ENCODE results near the gene DAP3. TPM values are rescaled to one million over a fixed set of nuclear protein-coding genes. Genes with fewer than 3 reads are reported as not detected.
"Not testable (repeated sequence)": the region's sequence is repeated elsewhere in the genome, so short reads cannot be mapped to it uniquely, and the experiment has no call there.

Gene DAP3
- total RNA-seq, 1 donor from 2014 or later: 94.6 TPM

- no peak for DNase-seq (ENCODE audit: low spot score)
These were observed 8.4 kb upstream of the DAP3 start for GRCh38 chr1:155680531-155680930.

GRCh38 chr1:155681776-155682175 is 7.1 kb upstream of the DAP3 start:
- no peak for DNase-seq (ENCODE audit: low spot score)

GRCh38 chr1:155687705-155688323 is 1.1 kb upstream of the DAP3 start:
- DNase-seq (ENCODE audit: low spot score): not testable (repeated sequence)

- peak; percentile 98 for DNase-seq (ENCODE audit: low spot score)
These were observed 389 bp upstream of the DAP3 start, which contains the start of gene YY1AP1 for GRCh38 chr1:155688324-155689080. TSS of gene YY1AP1 (minus strand) at chr1:155688774. CDS start at chr1:155680436, 8,338 bp downstream.

GRCh38 chr1:155691992-155692528 is 3.2 kb downstream of the DAP3 start:
- DNase-seq (ENCODE audit: low spot score): no peak

- no peak for DNase-seq (ENCODE audit: low spot score)
These were observed 5.3 kb downstream of the DAP3 start for GRCh38 chr1:155694167-155694566.

- no peak for DNase-seq (ENCODE audit: low spot score)
These were observed 6.2 kb downstream of the DAP3 start for GRCh38 chr1:155695072-155695471.

DNA sequence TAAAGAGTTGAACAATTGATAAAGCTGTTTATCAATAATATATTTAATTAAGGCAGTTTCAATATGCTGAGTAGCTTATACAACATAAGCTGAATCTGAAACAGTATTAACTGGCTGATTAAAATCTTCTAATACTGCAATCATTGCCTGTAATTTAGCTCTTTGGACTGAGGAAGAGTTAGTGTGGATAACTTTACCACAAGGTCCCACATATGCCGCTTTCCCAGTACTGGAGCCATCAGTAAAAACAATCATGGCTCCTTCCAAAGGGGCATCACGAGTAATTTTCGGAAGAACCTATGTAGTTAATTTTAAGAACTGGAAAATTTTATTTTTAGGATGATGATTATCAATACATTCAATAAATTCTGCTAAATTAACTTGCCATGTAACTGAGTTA is 6.7 kb downstream of the DAP3 start:
- no peak for DNase-seq (ENCODE audit: low spot score)

DNA sequence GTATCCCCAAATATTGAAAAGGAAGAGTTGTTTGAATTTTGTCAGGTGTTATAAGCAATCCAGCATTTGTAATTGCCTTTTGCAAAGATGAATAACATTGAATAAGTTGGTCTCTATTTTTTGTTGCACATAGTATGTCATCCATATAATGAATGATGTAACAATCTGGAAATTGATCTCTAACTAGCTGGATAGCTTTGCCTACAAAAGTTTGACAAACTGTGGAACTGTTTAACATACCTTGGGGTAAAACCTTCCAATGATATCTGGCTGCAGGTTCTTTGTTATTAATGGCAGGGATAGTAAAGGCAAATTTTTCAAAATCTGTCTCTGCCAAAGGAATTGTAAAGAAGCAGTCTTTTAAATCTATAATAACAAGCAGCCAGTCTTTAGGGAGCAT is 7.6 kb downstream of the DAP3 start:
- DNase-seq (ENCODE audit: low spot score): no peak

DNA sequence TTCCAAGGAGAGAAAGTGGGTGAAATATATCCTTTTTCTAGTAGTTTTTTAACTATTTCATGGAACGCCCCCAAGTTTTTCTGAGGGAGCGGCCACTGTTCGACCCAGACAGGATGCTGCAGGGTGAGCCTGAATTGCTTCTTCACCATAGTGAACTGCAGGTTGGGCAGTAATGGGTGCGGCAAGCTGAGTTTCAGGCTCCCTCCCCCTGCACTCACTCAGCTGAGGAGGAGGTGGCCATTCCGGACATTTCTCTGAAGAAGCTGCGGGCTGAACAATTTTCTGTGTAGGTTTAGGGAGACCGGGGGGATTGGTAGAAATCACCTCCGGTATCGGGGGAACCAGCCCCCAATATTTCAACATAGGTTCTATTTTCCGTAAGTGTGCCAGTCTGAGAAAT is 8.2 kb downstream of the DAP3 start:
- no peak for DNase-seq (ENCODE audit: low spot score)

DNA sequence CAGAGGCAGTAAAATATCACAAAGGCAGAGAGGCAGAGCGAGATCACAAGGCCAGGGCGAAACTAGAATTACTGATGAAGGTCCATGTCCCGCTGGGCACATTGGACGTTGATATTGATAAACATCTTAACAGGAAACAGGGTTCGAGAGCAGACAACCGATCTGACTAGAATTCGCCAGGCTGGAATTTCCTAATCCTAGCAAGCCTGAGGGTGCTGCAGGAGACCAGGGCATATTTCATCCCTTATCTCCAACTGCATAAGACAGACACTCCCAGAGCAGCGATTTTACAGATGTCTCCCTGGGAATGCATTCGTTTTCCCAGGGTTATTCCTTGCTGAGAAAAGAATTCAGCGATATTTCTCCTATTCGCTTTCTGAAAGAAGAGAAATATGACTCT is 8.7 kb downstream of the DAP3 start:
- DNase-seq (ENCODE audit: low spot score): not testable (repeated sequence)

- DNase-seq (ENCODE audit: low spot score): no peak
These were observed 9.6 kb downstream of the DAP3 start for GRCh38 chr1:155698382-155699038.

DNA sequence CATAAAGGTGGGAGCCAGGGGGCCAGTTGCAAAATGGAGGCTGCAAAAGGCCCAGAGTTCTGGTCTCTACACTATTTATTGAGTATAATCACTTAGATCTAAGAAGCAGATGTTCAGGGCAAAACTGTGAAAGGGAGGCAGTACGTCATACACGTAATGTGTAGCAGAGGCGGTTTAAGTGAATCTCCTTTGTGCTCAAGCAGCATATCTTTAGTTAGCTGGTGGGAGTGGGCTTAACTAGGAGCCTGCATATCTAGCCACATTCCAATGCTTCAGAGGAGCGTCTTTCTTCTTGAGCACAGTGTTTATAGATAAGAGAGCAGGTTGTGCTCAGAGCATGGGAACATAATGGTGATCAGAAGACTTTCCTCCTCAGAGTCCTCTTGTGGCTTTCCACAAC is 10.2 kb downstream of the DAP3 start:
- not testable (repeated sequence) for DNase-seq (ENCODE audit: low spot score)

GRCh38 chr1:155701675-155702074 is 12.8 kb downstream of the DAP3 start:
- not testable (repeated sequence) for DNase-seq (ENCODE audit: low spot score)

DNA sequence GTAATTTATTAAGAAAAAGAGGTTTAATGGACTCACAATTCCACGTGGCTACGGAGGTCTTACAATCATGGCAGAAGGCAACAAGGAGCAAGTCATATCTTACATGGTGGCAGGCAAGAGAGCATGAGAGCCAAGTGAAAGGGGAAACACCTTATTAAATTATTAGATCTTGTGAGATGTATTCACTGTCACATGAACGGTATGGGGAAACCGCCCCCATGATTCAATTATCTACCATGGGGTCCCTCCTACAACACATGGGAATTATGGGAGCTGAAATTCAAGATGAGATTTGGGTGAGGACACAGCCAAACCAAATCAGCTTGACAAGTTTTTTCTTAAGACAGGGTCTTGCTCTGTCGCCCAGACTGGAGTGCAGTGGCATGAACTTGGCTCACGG is 14.3 kb downstream of the DAP3 start:
- DNase-seq (ENCODE audit: low spot score): no peak

- peak; percentile 5 for DNase-seq (ENCODE audit: low spot score)
These were observed 15.5 kb downstream of the DAP3 start for GRCh38 chr1:155704414-155704813.

GRCh38 chr1:155706139-155706538 is 17.2 kb downstream of the DAP3 start:
- DNase-seq (ENCODE audit: low spot score): peak; percentile 12

- no peak for DNase-seq (ENCODE audit: low spot score)
These were observed 20.5 kb downstream of the DAP3 start for GRCh38 chr1:155709391-155709790.

DNA sequence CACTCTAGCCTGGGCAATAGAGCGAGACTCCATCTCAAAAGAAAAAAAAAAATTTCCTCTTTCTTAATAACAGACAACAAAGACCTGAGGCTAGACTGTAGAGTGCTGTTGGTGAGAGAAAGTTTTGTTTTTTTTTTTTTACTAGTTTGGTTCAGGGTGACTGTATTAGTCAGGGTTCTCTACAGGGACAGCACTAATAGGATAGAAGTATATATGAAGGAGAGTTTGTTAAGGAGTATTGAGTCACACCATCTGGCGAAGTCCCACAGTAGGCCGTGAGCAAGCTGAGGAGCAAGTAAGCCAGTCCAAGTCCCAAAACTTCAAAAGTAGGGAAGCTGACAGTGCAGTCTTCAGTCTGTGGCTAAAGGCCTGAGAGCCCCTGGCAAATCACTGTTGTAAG is 22.6 kb downstream of the DAP3 start:
- DNase-seq (ENCODE audit: low spot score): not testable (repeated sequence)

GRCh38 chr1:155712636-155713035 is 23.7 kb downstream of the DAP3 start:
- peak; percentile 28 for DNase-seq (ENCODE audit: low spot score)

GRCh38 chr1:155713075-155713474 is 24.2 kb downstream of the DAP3 start:
- DNase-seq (ENCODE audit: low spot score): no peak

- DNase-seq (ENCODE audit: low spot score): not testable (repeated sequence)
These were observed 26.2 kb downstream of the DAP3 start for GRCh38 chr1:155715056-155715455.

Data from mesenteric fat pad (tissue), 1 donor.